Kidney tubule cell (primary cell): ENCODE data around the gene DDX60.
"Not testable (repeated sequence)": the region's sequence is repeated elsewhere in the genome, so short reads cannot be mapped to it uniquely, and the experiment has no call there.

Experiments used
- DNase-seq: peaks from one replicate; pipeline ENCODE4 v3.0.0-alpha.2; 2018; ENCODE audit warnings: low spot score

Gene DDX60

GRCh38 chr4:168318266-168318895 lies at the start of gene DDX60:
DDX60 (minus strand) TSS chr4:168318752; CDS start chr4:168311259, 7,493 bp downstream.
- peak; percentile 88 for DNase-seq

- no peak for DNase-seq
Observed at GRCh38 chr4:168367065-168367464, 48.5 kb upstream of the DDX60 start.

- DNase-seq = no peak
Observed at GRCh38 chr4:168362025-168362401, 43.5 kb upstream of the DDX60 start.

- no peak for DNase-seq
Observed at GRCh38 chr4:168361365-168362024, 42.9 kb upstream of the DDX60 start.

- no peak for DNase-seq
Observed at GRCh38 chr4:168360271-168360670, 41.7 kb upstream of the DDX60 start.

- DNase-seq = no peak
Observed at GRCh38 chr4:168357941-168358340, 39.4 kb upstream of the DDX60 start.

GRCh38 chr4:168353746-168354145 lies 35.2 kb upstream of the DDX60 start:
- DNase-seq = peak; percentile 32

- no peak for DNase-seq
Observed at GRCh38 chr4:168337550-168337940, 19.0 kb upstream of the DDX60 start.

GRCh38 chr4:168336837-168337549 lies 18.4 kb upstream of the DDX60 start:
- DNase-seq = no peak

- no peak for DNase-seq
Observed at GRCh38 chr4:168335621-168336020, 17.1 kb upstream of the DDX60 start.

GRCh38 chr4:168334053-168334452 lies 15.5 kb upstream of the DDX60 start:
- DNase-seq = no peak

GRCh38 chr4:168330575-168330974 lies 12.0 kb upstream of the DDX60 start:
- DNase-seq = not testable (repeated sequence)

GRCh38 chr4:168325591-168325990 lies 7.0 kb upstream of the DDX60 start:
- DNase-seq = no peak

- no peak for DNase-seq
Observed at GRCh38 chr4:168321006-168321405, 2.5 kb upstream of the DDX60 start.

GRCh38 chr4:168319486-168320019 lies 1.0 kb upstream of the DDX60 start:
- no peak for DNase-seq

GRCh38 chr4:168317621-168318020 lies 931 bp downstream of the DDX60 start:
- no peak for DNase-seq

GRCh38 chr4:168309781-168310180 lies 8.8 kb downstream of the DDX60 start:
- DNase-seq = no peak

GRCh38 chr4:168308912-168309311 lies 9.6 kb downstream of the DDX60 start:
- no peak for DNase-seq

- no peak for DNase-seq
Observed at GRCh38 chr4:168306476-168306875, 12.1 kb downstream of the DDX60 start.

- peak; percentile 12 for DNase-seq
Observed at GRCh38 chr4:168304744-168305459, 13.7 kb downstream of the DDX60 start.

GRCh38 chr4:168303430-168303829 lies 15.1 kb downstream of the DDX60 start:
- not testable (repeated sequence) for DNase-seq

- DNase-seq = no peak
Observed at GRCh38 chr4:168293386-168293975, 25.1 kb downstream of the DDX60 start.
